Neural cell (in vitro differentiated cells): ENCODE data around the gene LHFPL6. TPM values are rescaled to one million over a fixed set of nuclear protein-coding genes. Genes with fewer than 3 reads are reported as not detected.

Source experiments
- H2AFZ ChIP-seq: fragments of 200-600, 300-800 bp; sonication (generic), shearing (Covaris generic); 2 replicates; pipeline ENCODE4 v1.6.0; 2014; ENCODE audit warnings: low read depth, mild to moderate bottlenecking, antibody characterized with exemption, low read length, moderate library complexity
- H3F3A ChIP-seq: fragments of 200-600 bp; shearing (Covaris generic); 2 replicates; pipeline ENCODE4 v1.6.1; 2016; ENCODE audit warnings: mild to moderate bottlenecking, moderate library complexity, mixed read lengths, antibody characterized with exemption, low read length; ENCODE audit not compliant: insufficient read depth, poor library complexity, severe bottlenecking
- H3K27ac ChIP-seq: fragments of 200-600, 300-800 bp; sonication (generic), shearing (Covaris generic); 2 replicates; pipeline ENCODE4 v1.5.1; 2014; ENCODE audit warnings: mild to moderate bottlenecking, low read length, moderate library complexity
- H3K27me3 ChIP-seq: fragments of 300-800, 200-600 bp; sonication (generic), shearing (Covaris generic); 2 replicates; pipeline ENCODE4 v1.6.0; 2014; ENCODE audit warnings: mild to moderate bottlenecking, low read depth, low read length, moderate library complexity; ENCODE audit not compliant: insufficient read depth
- H3K36me3 ChIP-seq: fragments of 300-800, 200-600 bp; sonication (generic), shearing (Covaris generic); 2 replicates; pipeline ENCODE4 v1.5.1; 2014; ENCODE audit warnings: mild to moderate bottlenecking, antibody characterized with exemption, low read length, moderate library complexity; ENCODE audit not compliant: insufficient read depth
- H3K4me2 ChIP-seq: fragments of 300-800, 200-600 bp; sonication (generic), shearing (Covaris generic); 2 replicates; pipeline ENCODE4 v1.6.0; 2014; ENCODE audit warnings: mild to moderate bottlenecking, low read length
- H3K4me3 ChIP-seq: fragments of 300-800, 200-600 bp; sonication (generic), shearing (Covaris generic); 2 replicates; pipeline ENCODE4 v1.5.1; 2014; ENCODE audit warnings: mild to moderate bottlenecking, low read length, moderate library complexity
- H3K79me2 ChIP-seq: fragments of 200-600 bp; shearing (Covaris generic); replicated peaks from 2 replicates; pipeline ENCODE4 v1.6.0; 2014; ENCODE audit warnings: mild to moderate bottlenecking, low read length, moderate library complexity; ENCODE audit not compliant: insufficient read depth
- H3K9ac ChIP-seq: fragments of 300-800, 200-600 bp; sonication (generic), shearing (Covaris generic); 2 replicates; pipeline ENCODE4 v1.6.1; 2016; ENCODE audit warnings: mild to moderate bottlenecking, low read length, mixed read lengths
- H3K9me2 ChIP-seq: fragments of 200-600 bp; shearing (Covaris generic); 2 replicates; pipeline ENCODE4 v1.6.1; 2016; ENCODE audit warnings: mild to moderate bottlenecking, low read length, mixed read lengths; ENCODE audit not compliant: insufficient read depth
- H3K9me3 ChIP-seq: fragments of 200-600, 300-800 bp; sonication (generic), shearing (Covaris generic); 2 replicates; pipeline ENCODE4 v1.6.1; 2016; ENCODE audit warnings: mild to moderate bottlenecking, mixed run types, low read length, moderate library complexity, mixed read lengths
- H4K20me1 ChIP-seq: fragments of 200-600 bp; shearing (Covaris generic); 2 replicates; pipeline ENCODE4 v1.6.1; 2016; ENCODE audit warnings: mild to moderate bottlenecking, mixed run types; ENCODE audit not compliant: insufficient read depth
- EP300 ChIP-seq: fragments of 450-650 bp; conservative IDR thresholded peaks from 2 replicates; pipeline ENCODE4 v1.6.1; 2014; ENCODE audit warnings: antibody characterized with exemption, mild to moderate bottlenecking, moderate library complexity; ENCODE audit not compliant: poor library complexity, severe bottlenecking
- EZH2 ChIP-seq: fragments of 200-600, 300-800 bp; shearing (Covaris generic), sonication (generic); IDR thresholded peaks from 2 replicates; pipeline ENCODE4 v1.6.1; 2014; ENCODE audit warnings: antibody characterized with exemption, low read length, borderline replicate concordance, mild to moderate bottlenecking; ENCODE audit not compliant: insufficient read depth, poor library complexity, severe bottlenecking
- MXI1 ChIP-seq: fragments of 450-650 bp; conservative IDR thresholded peaks from 2 replicates; pipeline ENCODE4 v1.6.1; 2014; ENCODE audit warnings: antibody characterized with exemption, mild to moderate bottlenecking; ENCODE audit not compliant: poor library complexity, severe bottlenecking
- POLR2AphosphoS5 ChIP-seq: IDR thresholded peaks from 2 replicates; pipeline ENCODE4 v1.6.1; 2012
- RAD21 ChIP-seq: fragments of 450-650 bp; conservative IDR thresholded peaks from 2 replicates; pipeline ENCODE4 v1.6.1; 2014; ENCODE audit warnings: antibody characterized with exemption, mild to moderate bottlenecking, moderate library complexity
- SMC3 ChIP-seq: fragments of 450-650 bp; conservative IDR thresholded peaks from 2 replicates; pipeline ENCODE4 v1.6.1; 2014; ENCODE audit warnings: antibody characterized with exemption, mild to moderate bottlenecking, moderate library complexity; ENCODE audit not compliant: poor library complexity
- TAF1 ChIP-seq: IDR thresholded peaks from 2 replicates; pipeline ENCODE4 v1.6.1; 2012; ENCODE audit warnings: low read depth
- polyA plus RNA-seq: library from polyadenylated mRNA; depleted of rRNA; stranded (reverse); fragments of >200 nt; gene quantifications from 2 replicates; pipeline ENCODE4 v1.2.3, GENCODE V29; 2014
- TF ChIP-seq, protein P1 (sequence below): fragments of 450-650 bp; IDR thresholded peaks from 2 replicates; pipeline ENCODE4 v1.5.1; 2014; ENCODE audit warnings: antibody characterized with exemption, mild to moderate bottlenecking, moderate library complexity; ENCODE audit not compliant: poor library complexity, severe bottlenecking
- TF ChIP-seq, protein P2 (sequence below): IDR thresholded peaks from 2 replicates; pipeline ENCODE4 v1.6.1; 2012; ENCODE audit warnings: borderline replicate concordance

The LHFPL6 gene
- polyA plus RNA-seq, 1 donor from 2014 or later, result 36.3 TPM

GRCh38 chr13:39432196-39432595 lies 170.8 kb downstream of the LHFPL6 start:
- no peak for TF ChIP-seq POLR2AphosphoS5
- Histone ChIP-seq H3K4me2 (no peak overlapping the region), H3K79me2 (no peaks in the 10 kb centered on the region), H3K36me3 (no peaks in the 10 kb centered on the region), H3K27ac (no peak overlapping the region), H3K9me2 (no peaks in the 10 kb centered on the region), H4K20me1 (no peaks in the 10 kb centered on the region), H3F3A (no peaks in the 10 kb centered on the region), H3K9ac (no peak overlapping the region), H3K27me3 (no peaks in the 10 kb centered on the region), H3K9me3 (no peaks in the 10 kb centered on the region), H3K4me3 (no peak overlapping the region), H2AFZ (no peak overlapping the region)

- Histone ChIP-seq H4K20me1 (no peaks in the 10 kb centered on the region), H3K9me2 (no peaks in the 10 kb centered on the region), H3F3A (no peaks in the 10 kb centered on the region), H3K4me3 (no peak overlapping the region), H3K79me2 (no peaks in the 10 kb centered on the region), H3K4me2 (no peak overlapping the region), H3K9me3 (no peaks in the 10 kb centered on the region), H2AFZ (no peak overlapping the region), H3K36me3 (no peaks in the 10 kb centered on the region), H3K27ac (no peak overlapping the region), H3K9ac (no peak overlapping the region), H3K27me3 (no peaks in the 10 kb centered on the region)
- TF ChIP-seq, protein P1, sequence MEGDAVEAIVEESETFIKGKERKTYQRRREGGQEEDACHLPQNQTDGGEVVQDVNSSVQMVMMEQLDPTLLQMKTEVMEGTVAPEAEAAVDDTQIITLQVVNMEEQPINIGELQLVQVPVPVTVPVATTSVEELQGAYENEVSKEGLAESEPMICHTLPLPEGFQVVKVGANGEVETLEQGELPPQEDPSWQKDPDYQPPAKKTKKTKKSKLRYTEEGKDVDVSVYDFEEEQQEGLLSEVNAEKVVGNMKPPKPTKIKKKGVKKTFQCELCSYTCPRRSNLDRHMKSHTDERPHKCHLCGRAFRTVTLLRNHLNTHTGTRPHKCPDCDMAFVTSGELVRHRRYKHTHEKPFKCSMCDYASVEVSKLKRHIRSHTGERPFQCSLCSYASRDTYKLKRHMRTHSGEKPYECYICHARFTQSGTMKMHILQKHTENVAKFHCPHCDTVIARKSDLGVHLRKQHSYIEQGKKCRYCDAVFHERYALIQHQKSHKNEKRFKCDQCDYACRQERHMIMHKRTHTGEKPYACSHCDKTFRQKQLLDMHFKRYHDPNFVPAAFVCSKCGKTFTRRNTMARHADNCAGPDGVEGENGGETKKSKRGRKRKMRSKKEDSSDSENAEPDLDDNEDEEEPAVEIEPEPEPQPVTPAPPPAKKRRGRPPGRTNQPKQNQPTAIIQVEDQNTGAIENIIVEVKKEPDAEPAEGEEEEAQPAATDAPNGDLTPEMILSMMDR, result no peak
- no peak for TF ChIP-seq MXI1
- TF ChIP-seq POLR2AphosphoS5, result no peak
- no peak for TF ChIP-seq RAD21
- TF ChIP-seq SMC3, result no peak
- TF ChIP-seq, protein P2, sequence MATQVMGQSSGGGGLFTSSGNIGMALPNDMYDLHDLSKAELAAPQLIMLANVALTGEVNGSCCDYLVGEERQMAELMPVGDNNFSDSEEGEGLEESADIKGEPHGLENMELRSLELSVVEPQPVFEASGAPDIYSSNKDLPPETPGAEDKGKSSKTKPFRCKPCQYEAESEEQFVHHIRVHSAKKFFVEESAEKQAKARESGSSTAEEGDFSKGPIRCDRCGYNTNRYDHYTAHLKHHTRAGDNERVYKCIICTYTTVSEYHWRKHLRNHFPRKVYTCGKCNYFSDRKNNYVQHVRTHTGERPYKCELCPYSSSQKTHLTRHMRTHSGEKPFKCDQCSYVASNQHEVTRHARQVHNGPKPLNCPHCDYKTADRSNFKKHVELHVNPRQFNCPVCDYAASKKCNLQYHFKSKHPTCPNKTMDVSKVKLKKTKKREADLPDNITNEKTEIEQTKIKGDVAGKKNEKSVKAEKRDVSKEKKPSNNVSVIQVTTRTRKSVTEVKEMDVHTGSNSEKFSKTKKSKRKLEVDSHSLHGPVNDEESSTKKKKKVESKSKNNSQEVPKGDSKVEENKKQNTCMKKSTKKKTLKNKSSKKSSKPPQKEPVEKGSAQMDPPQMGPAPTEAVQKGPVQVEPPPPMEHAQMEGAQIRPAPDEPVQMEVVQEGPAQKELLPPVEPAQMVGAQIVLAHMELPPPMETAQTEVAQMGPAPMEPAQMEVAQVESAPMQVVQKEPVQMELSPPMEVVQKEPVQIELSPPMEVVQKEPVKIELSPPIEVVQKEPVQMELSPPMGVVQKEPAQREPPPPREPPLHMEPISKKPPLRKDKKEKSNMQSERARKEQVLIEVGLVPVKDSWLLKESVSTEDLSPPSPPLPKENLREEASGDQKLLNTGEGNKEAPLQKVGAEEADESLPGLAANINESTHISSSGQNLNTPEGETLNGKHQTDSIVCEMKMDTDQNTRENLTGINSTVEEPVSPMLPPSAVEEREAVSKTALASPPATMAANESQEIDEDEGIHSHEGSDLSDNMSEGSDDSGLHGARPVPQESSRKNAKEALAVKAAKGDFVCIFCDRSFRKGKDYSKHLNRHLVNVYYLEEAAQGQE, result no peak
- no peak for TF ChIP-seq TAF1
- TF ChIP-seq EP300, result no peak
- TF ChIP-seq EZH2, result no peak
These were observed 180.0 kb downstream of the LHFPL6 start for GRCh38 chr13:39422845-39423565.
